Esophagus squamous epithelium (tissue), 5 donors: Measurements from ENCODE around the gene DNAJB8. TPM values are rescaled to one million over a fixed set of nuclear protein-coding genes. Genes with fewer than 3 reads are reported as not detected.

ENCODE experiments used
- DNase-seq: peaks from one replicate; lab custom pipeline; 2025; lab: John Stamatoyannopoulos, UW
- H3K27ac ChIP-seq, 4 donors: fragments of 200-600 bp; sonication (generic); one replicate each; pipeline ENCODE4 v1.5.1; 2016 to 2019; ENCODE audit warnings: mild to moderate bottlenecking in 1 of 4
- H3K27me3 ChIP-seq, 4 donors: fragments of 200-600 bp; sonication (generic); 1 replicate in 3 of 4; 2 replicates in 1 of 4; pipeline versions ENCODE4 v1.5.1 to v1.6.0; 2017 to 2021; ENCODE audit warnings: antibody characterized with exemption in 1 of 4
- H3K36me3 ChIP-seq, 3 donors: fragments of 200-600 bp; sonication (generic); one replicate each; pipeline ENCODE4 v1.5.1; 2016 to 2019
- H3K4me1 ChIP-seq, 3 donors: fragments of 200-600 bp; sonication (generic); one replicate each; pipeline ENCODE4 v1.5.1; 2017 to 2019
- H3K4me3 ChIP-seq, 4 donors: fragments of 200-600 bp; sonication (generic); 1 replicate in 3 of 4; 2 replicates in 1 of 4; pipeline ENCODE4 v1.5.1; 2016 to 2019; ENCODE audit warnings: mild to moderate bottlenecking in 2 of 4, moderate library complexity in 1 of 4
- H3K9me3 ChIP-seq, 3 donors: fragments of 200-600 bp; sonication (generic); one replicate each; pipeline ENCODE4 v1.5.1; 2016 to 2019
- POLR2A ChIP-seq, 4 donors: fragments of 450-650 bp; IDR thresholded peaks; one replicate each; pipeline ENCODE4 v1.6.1; 2017; ENCODE audit warnings: antibody characterized with exemption in 4 of 4, mild to moderate bottlenecking in 4 of 4, moderate library complexity in 3 of 4
- WGBS, 2 donors: methylation state at CpG; one replicate each; pipeline ENCODE4 v1.1.5; 2018; 5-methylcytosine and 5-hydroxymethylcytosine counted together
- intact Hi-C: fragments of 100-400 bp; cut with DNase I; formaldehyde crosslinking; loops from one replicate; pipeline ENCODE4 v1.15.0; 2022
- total RNA-seq, 4 donors: library from RNA; depleted of rRNA; stranded (reverse); fragments of >200 nt; gene quantifications; one replicate each; pipeline ENCODE4 v1.1.0, GENCODE V29; 2016
- TF ChIP-seq, protein P1 (sequence below), 6 experiments: fragments of 450-650 bp in 4 of 6; fragments of 200-600 bp in 2 of 6; sonication (generic) in 2 of 6; IDR thresholded peaks; one replicate each; pipeline ENCODE4 v1.5.1; 2016 to 2019; ENCODE audit warnings: antibody characterized with exemption in 6 of 6, mild to moderate bottlenecking in 4 of 6, moderate library complexity in 4 of 6
- donor health status: DM: yes; HTN: yes; CAD: no.

DNAJB8 gene
- total RNA-seq, 4 donors from 2014 or later, result not detected

DNA sequence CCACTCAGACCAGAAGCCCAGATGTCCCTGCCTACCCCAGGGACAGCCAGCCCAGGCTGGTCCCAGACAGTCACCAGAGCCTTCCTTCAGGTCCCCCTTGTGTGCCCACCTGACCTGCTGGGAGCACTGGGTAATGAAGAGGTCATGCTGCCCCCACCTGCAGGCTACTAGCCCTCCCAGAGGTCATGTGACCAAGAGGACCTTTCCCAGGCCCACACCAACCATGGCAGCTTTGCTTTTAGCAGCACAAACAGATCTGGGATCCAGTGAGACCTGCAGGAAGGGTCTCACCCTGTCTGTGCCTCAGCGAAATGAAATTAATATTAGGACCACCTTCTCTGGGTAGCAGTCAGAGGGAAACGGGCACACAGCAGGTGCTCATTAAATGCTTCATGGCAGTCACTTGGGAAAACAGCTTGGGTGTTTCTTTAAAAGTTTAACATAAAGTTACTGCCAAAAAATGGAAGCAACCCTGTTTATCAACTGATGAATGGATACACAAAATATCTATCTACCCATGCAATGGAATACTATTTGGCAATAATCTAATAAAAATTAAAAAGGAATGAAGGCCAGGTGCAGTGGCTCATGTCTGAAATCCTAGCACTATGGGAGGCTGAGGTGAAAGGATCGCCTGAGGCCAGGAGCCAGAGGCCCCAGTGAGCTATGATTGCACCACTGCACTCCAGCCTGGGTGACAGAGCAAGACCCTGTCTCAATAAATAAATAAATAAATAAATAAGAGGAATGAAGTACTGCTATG lies 43.7 kb downstream of the DNAJB8 start:
- peaks cover 4 to 10% (median 7%) of the 10 kb centered on the region in 3 donors for H3K4me1 ChIP-seq
- H3K9me3 ChIP-seq, result no peaks in the 10 kb centered on the region
- 89 to 96% methylated on average over 3 of the region's 3 CpGs for WGBS, 2 donors
- intact Hi-C loops, result loop anchor here (10.0 kb wide), 1 partner anchor 182 kb away; no protein-coding TSS in a partner anchor
- no peaks in the 10 kb centered on the region for H3K36me3 ChIP-seq
- no peak for TF ChIP-seq POLR2A (IDR thresholded peaks at IDR 0.05)
- TF ChIP-seq, protein P1, sequence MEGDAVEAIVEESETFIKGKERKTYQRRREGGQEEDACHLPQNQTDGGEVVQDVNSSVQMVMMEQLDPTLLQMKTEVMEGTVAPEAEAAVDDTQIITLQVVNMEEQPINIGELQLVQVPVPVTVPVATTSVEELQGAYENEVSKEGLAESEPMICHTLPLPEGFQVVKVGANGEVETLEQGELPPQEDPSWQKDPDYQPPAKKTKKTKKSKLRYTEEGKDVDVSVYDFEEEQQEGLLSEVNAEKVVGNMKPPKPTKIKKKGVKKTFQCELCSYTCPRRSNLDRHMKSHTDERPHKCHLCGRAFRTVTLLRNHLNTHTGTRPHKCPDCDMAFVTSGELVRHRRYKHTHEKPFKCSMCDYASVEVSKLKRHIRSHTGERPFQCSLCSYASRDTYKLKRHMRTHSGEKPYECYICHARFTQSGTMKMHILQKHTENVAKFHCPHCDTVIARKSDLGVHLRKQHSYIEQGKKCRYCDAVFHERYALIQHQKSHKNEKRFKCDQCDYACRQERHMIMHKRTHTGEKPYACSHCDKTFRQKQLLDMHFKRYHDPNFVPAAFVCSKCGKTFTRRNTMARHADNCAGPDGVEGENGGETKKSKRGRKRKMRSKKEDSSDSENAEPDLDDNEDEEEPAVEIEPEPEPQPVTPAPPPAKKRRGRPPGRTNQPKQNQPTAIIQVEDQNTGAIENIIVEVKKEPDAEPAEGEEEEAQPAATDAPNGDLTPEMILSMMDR (IDR thresholded peaks at IDR 0.05), result no peak
- DNase-seq, result no peak
- H3K27ac ChIP-seq, result no peak overlapping the region
- peaks cover 0 to 27% (median 0%) of the 10 kb centered on the region in 4 donors for H3K27me3 ChIP-seq
- no peak overlapping the region for H3K4me3 ChIP-seq

DNA sequence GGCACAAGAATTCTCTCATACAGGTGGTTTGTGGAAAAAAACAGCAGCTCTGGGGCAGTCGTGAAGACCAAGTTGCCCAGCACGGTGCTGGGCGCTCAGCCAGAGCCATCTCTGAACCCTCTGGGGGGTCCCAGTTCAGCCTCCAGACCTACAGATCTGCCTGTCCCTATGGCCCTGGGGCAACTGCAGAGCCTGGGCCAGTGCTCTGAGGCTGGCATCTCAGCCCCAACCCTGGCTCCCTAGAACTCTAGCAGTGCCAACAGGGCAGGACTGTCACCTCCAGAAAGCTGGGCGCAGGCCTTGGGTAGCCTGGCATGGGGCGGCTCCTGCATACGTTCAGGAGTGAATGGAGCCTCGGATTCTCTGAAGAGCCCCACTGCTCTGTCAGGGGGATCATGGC lies 44.7 kb downstream of the DNAJB8 start:
- intact Hi-C loops, result loop anchor here (10.0 kb wide), 1 partner anchor 183 kb away; no protein-coding TSS in a partner anchor
- DNase-seq, result no peak
- Histone ChIP-seq H3K27me3 (peaks cover 0 to 18% (median 0%) of the 10 kb centered on the region in 4 donors), H3K9me3 (no peaks in the 10 kb centered on the region), H3K4me3 (no peak overlapping the region), H3K27ac (no peak overlapping the region), H3K36me3 (no peaks in the 10 kb centered on the region), H3K4me1 (peaks cover 4 to 10% (median 7%) of the 10 kb centered on the region in 3 donors)
- 40% methylated on average over 2 of the region's 7 CpGs; no CpG with 5 or more reads in 1 of the 2 donors for WGBS, 2 donors
- TF ChIP-seq POLR2A (IDR thresholded peaks at IDR 0.05), result no peak
- TF ChIP-seq, protein P1 (IDR thresholded peaks at IDR 0.05), result no peak

DNA sequence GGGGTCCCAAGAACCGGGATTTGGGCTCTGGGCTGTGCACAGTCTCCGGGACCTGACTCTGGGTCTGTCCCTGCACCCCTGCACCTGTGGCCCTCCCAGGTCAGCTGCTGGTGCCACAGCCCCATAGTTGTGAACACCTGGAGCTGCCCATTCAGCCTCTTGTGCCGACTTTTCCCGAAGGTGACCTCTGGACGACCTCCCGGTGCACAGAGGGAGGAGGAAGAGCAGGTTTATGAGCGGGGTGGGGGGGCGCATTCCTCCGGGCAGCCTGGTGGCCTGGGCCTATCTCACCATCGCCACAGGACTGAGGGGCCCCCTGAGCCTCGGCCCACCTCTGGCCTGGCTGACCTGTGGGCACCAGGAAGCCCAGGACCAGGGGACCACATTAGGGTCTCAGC lies 45.3 kb downstream of the DNAJB8 start:
- peaks cover 0 to 12% (median 0%) of the 10 kb centered on the region in 4 donors for H3K27me3 ChIP-seq
- no peak for DNase-seq
- no peaks in the 10 kb centered on the region for H3K36me3 ChIP-seq
- intact Hi-C loops, result loop anchor here (10.0 kb wide), 1 partner anchor 183 kb away; no protein-coding TSS in a partner anchor
- peaks cover under 1 to 6% (median 4%) of the 10 kb centered on the region in 3 donors for H3K4me1 ChIP-seq
- WGBS, 2 donors, result no CpG with 5 or more reads among the region's 11 CpGs
- TF ChIP-seq, protein P1 (IDR thresholded peaks at IDR 0.05), result no peak
- TF ChIP-seq POLR2A (IDR thresholded peaks at IDR 0.05), result no peak
- H3K4me3 ChIP-seq, result no peak overlapping the region
- H3K27ac ChIP-seq, result no peak overlapping the region
- no peaks in the 10 kb centered on the region for H3K9me3 ChIP-seq

DNA sequence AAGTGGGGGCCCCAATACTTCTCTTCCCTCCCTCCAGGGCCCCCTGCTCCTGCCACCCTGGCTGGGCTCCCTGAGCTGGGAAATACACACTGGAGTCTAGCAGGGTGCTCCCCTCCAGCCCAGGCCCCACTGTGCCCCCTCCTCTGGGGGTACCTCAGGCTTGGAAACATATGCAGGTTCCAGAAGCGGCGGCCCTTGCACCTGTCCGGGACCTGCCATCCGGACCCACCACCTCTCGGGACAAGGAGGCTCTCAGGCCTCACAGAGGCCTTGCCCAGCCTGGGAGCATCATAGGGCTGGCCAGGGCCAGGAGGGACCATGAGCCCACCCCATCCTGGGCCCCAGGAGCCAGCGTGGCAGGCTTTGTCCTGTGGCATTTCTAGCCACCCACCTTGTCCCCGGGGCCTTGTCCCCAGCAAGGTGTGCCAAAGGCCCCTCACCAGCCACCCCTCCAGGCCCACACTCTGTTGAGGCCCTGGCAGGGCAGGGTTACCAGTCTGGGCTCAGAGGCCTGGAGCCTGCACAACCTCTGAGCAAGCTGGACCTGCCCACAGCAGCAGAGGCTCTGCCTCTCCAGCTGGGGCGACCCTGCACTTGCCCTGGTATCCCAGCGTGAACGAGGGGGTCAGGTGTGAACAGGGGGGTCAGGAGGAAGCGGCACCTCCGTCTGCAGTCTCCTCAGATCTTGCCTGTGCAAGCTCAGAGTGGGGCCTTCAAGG lies 45.8 kb downstream of the DNAJB8 start:
- Histone ChIP-seq H3K27ac (no peak overlapping the region), H3K27me3 (peaks cover 0 to 7% (median 0%) of the 10 kb centered on the region in 4 donors), H3K4me1 (peaks cover 0 to under 1% (median 0%) of the 10 kb centered on the region in 3 donors), H3K9me3 (no peaks in the 10 kb centered on the region), H3K4me3 (no peak overlapping the region), H3K36me3 (no peaks in the 10 kb centered on the region)
- WGBS, 2 donors, result no CpG with 5 or more reads among the region's 12 CpGs
- no peak for DNase-seq
- intact Hi-C loops, result loop anchor here (10.0 kb wide), 1 partner anchor 184 kb away; no protein-coding TSS in a partner anchor
- TF ChIP-seq, protein P1 (IDR thresholded peaks at IDR 0.05), result no peak
- no peak for TF ChIP-seq POLR2A (IDR thresholded peaks at IDR 0.05)
